Measurements from ENCODE around the gene LANCL2.

Gene LANCL2

DNA sequence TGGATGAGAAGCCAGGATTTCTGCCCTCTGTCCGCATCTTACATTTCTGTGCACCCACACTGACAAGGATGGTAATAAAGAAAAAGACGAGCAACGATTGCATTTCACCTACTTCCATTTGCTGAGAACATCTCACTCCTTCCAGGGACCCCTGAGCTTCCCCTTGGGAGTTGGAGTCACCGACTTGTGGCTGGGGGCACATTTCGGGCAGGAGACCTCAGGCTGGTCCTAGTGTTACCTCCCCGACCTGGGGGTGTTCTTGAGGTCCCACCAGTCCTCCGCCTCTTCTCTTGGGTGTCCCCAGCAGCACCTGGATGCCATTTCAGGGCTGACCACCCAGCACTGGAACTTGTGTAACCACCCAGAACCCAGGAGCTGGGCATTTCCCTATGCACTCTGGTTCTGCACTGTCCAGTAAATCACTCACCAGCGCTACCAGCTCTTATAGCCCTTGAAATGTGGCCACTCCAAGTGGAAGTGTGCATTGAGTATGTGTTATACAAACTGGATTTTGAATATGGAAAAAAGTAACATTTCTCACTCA lies 84.9 kb downstream of the LANCL2 start:
- no peak for TF ChIP-seq CTCF (IDR thresholded peaks at IDR 0.05; ENCODE audit: insufficient read depth, low read depth, low read length, missing control alignments)
- DNase-seq (ENCODE audit: low read depth), result no peak
- no peak overlapping the region for H3K4me3 ChIP-seq (ENCODE audit: low read depth, low read length)

DNA sequence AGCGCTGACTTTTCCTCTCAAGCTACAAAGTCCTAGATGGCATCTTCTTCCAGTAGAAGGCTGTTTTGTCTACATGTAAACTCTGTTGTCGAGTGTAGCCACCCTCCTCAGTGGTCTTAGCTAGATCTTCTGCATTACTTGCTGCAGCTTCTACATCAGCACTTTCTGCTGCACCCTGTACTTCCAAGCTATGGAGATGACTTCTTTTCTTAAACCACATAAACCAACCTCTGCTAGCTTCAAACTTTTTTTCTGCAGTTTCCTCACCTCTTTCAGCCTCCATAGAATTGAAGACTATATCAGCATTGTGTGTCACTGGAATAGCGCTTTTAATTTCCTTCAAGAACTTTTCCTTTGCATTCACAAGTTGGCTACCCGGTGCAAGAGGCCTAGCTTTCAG lies 87.8 kb downstream of the LANCL2 start:
- H3K4me3 ChIP-seq (ENCODE audit: low read depth, low read length), result no peak overlapping the region
- no peak for DNase-seq (ENCODE audit: low read depth)
- TF ChIP-seq CTCF (IDR thresholded peaks at IDR 0.05; ENCODE audit: insufficient read depth, low read depth, low read length, missing control alignments), result no peak

DNA sequence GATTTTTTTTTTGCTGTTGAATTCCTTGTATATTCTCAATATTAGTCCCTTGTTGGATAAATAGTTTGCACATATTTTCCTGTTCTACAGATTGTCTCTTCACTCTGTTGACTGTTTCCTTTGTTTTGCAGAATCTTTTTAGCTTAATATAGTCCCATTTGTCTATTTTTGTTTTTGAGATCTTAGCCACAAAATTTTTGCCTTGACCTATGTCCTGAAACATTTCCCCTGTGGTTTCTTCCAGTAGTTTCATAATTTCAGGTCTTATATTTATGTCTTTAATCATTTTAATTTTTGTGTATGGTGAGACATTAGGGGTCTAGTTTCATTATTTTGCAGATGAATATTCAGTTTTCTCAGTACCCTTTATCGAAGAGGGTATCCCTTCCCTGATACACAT lies 92.7 kb downstream of the LANCL2 start:
- TF ChIP-seq CTCF (IDR thresholded peaks at IDR 0.05; ENCODE audit: insufficient read depth, low read depth, low read length, missing control alignments), result no peak
- no peak for DNase-seq (ENCODE audit: low read depth)
- no peak overlapping the region for H3K4me3 ChIP-seq (ENCODE audit: low read depth, low read length)

DNA sequence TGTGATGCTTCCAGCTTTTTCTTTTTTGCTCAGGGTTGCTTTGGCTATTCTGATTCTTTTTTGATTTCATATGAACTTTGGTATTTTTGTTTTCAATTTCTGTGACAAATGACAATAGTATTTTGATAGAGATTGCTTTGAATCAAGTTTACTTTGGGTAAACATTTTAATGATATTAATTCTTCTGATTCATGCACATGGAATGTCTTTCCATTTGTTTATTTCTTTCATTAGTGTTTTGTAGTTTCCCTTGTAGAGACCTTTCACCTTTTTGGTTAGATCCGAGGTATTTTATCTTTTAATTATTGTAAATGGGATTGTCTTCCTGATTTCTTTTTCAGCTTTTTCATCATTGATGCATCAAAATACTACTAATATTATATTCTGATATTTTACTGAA lies 93.2 kb downstream of the LANCL2 start:
- DNase-seq (ENCODE audit: low read depth), result no peak
- no peak overlapping the region for H3K4me3 ChIP-seq (ENCODE audit: low read depth, low read length)
- no peak for TF ChIP-seq CTCF (IDR thresholded peaks at IDR 0.05; ENCODE audit: insufficient read depth, low read depth, low read length, missing control alignments)

- no peak overlapping the region for H3K4me3 ChIP-seq (ENCODE audit: low read depth, low read length)
- DNase-seq (ENCODE audit: low read depth), result no peak
- no peak for TF ChIP-seq CTCF (IDR thresholded peaks at IDR 0.05; ENCODE audit: insufficient read depth, low read depth, low read length, missing control alignments)
These were observed 98.6 kb downstream of the LANCL2 start for GRCh38 chr7:55463686-55464262.

GRCh38 chr7:55464422-55464821 lies 99.3 kb downstream of the LANCL2 start:
- no peak for TF ChIP-seq CTCF (IDR thresholded peaks at IDR 0.05; ENCODE audit: insufficient read depth, low read depth, low read length, missing control alignments)
- H3K4me3 ChIP-seq (ENCODE audit: low read depth, low read length), result no peak overlapping the region
- DNase-seq (ENCODE audit: low read depth), result no peak

DNA sequence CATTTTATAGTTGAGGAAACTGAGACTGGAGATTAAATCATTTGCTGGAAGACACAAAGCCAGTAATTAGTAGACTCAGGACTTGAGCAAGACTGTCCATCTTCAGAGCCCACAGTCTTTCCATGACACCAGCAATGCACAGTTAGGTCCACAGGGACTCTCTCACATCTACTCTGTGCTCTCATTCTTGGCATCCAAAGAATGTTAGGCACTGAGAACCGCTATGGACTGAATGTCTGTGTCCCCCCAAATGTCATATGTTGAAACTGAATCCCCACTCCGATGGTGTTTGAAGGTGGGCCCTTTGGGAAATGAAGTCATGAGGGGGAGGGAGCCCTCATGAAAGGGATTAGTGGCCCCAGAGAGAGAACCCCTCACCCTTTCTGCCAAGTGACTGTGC lies 100.6 kb downstream of the LANCL2 start:
- H3K4me3 ChIP-seq (ENCODE audit: low read depth, low read length), result no peak overlapping the region
- no peak for DNase-seq (ENCODE audit: low read depth)
- no peak for TF ChIP-seq CTCF (IDR thresholded peaks at IDR 0.05; ENCODE audit: insufficient read depth, low read depth, low read length, missing control alignments)

All from GM12865 (cell line).